ENCODE data around the gene ENTHD1. TPM values are rescaled to one million over a fixed set of nuclear protein-coding genes. Genes with fewer than 3 reads are reported as not detected.

ENTHD1 gene
- total RNA-seq, 1 experiment from 2014 or later = not detected

DNA sequence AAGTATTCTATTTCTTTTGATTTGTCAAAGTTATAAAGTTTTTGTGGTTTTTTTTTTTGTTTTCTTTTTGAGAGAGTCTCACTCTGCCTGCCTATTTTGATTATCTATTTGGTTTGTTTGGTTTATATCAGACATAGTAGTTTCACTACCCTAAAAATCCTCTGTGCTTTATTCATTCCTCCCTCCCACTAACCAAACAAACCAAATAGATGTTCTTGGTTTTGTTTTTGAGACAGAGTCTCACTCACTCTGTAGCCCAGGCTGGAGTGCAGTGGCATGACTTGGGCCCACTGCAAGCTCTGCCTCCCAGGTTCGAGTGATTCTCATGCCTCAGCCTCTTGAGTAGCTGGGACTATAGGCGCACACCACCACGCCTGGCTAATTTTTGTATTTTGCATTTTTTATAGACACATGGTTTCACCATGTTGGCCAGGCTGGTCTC, 67.9 kb downstream of the ENTHD1 start:
- H3K9me3 Mint-ChIP-seq = no peaks in the 10 kb centered on the region; a peak in 1 of 5 replicates
- H3T11ph ChIP-seq (ENCODE audit: low read length) = no peak overlapping the region
- no CpG with 5 or more reads among the region's 3 CpGs for WGBS (ENCODE audit: extremely low coverage, insufficient read length, low lambda C conversion rate)
- H3K14ac ChIP-seq (ENCODE audit: insufficient read depth, low read length) = no peak overlapping the region
- no peak overlapping the region for H3K4me3 Mint-ChIP-seq
- no peak overlapping the region for H2BK15ac ChIP-seq (ENCODE audit: low read depth, low read length)
- H4K5ac ChIP-seq (ENCODE audit: insufficient read length, low read depth, low read length) = no peak overlapping the region
- H3K27me3 Mint-ChIP-seq (ENCODE audit: low read depth) = no peaks in the 10 kb centered on the region; the same call in 1 of the 2 replicates
- no peak for DNase-seq
- no peak overlapping the region for H2BK120ac ChIP-seq (ENCODE audit: low read depth, low read length, poor library complexity, severe bottlenecking)
- H2AFZ ChIP-seq (ENCODE audit: low read length) = no peak overlapping the region
- H3K23me2 ChIP-seq (ENCODE audit: insufficient read length, low read depth, low read length, poor library complexity, severe bottlenecking) = no peaks in the 10 kb centered on the region
- no peak overlapping the region for H3K56ac ChIP-seq (ENCODE audit: insufficient read length, low read depth, low read length)
- H4K20me1 ChIP-seq (ENCODE audit: control insufficient read depth, insufficient read depth, insufficient read length) = no peaks in the 10 kb centered on the region
- H3K79me1 ChIP-seq (ENCODE audit: insufficient read depth, low read depth, low read length, poor library complexity, severe bottlenecking) = no peaks in the 10 kb centered on the region
- H4K8ac ChIP-seq (replicated peaks; ENCODE audit: insufficient read length, low read depth, low read length) = no peak overlapping the region
- H3K27me3 ChIP-seq (ENCODE audit: insufficient read depth, low read length) = no peaks in the 10 kb centered on the region
- H3K9me3 ChIP-seq (ENCODE audit: control insufficient read depth, low read depth, low read length) = no peaks in the 10 kb centered on the region
- H3K4me1 Mint-ChIP-seq = peaks cover 4 to 6% of the 10 kb centered on the region in 2 experiments
- no peak overlapping the region for H2AK5ac ChIP-seq (ENCODE audit: insufficient read length, low read length)
- no peaks in the 10 kb centered on the region for H3K79me2 ChIP-seq (ENCODE audit: insufficient read depth, low read length)
- H3K23ac ChIP-seq (ENCODE audit: insufficient read length, low read depth, low read length) = no peak overlapping the region
- no peak overlapping the region for H2BK5ac ChIP-seq (ENCODE audit: insufficient read length, low read length)
- H3K9ac ChIP-seq (ENCODE audit: extremely low read depth, insufficient read length, low read length) = no peak overlapping the region
- TF ChIP-seq, protein P1, sequence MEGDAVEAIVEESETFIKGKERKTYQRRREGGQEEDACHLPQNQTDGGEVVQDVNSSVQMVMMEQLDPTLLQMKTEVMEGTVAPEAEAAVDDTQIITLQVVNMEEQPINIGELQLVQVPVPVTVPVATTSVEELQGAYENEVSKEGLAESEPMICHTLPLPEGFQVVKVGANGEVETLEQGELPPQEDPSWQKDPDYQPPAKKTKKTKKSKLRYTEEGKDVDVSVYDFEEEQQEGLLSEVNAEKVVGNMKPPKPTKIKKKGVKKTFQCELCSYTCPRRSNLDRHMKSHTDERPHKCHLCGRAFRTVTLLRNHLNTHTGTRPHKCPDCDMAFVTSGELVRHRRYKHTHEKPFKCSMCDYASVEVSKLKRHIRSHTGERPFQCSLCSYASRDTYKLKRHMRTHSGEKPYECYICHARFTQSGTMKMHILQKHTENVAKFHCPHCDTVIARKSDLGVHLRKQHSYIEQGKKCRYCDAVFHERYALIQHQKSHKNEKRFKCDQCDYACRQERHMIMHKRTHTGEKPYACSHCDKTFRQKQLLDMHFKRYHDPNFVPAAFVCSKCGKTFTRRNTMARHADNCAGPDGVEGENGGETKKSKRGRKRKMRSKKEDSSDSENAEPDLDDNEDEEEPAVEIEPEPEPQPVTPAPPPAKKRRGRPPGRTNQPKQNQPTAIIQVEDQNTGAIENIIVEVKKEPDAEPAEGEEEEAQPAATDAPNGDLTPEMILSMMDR (conservative IDR thresholded peaks at IDR 0.05) = no peak
- no peak overlapping the region for H3K27ac ChIP-seq (ENCODE audit: insufficient read length, low read depth, low read length)
- no peak overlapping the region for H4K91ac ChIP-seq (ENCODE audit: insufficient read length, low read depth, low read length)
- H3K4me2 ChIP-seq (ENCODE audit: insufficient read depth, insufficient read length, low read length) = no peak overlapping the region
- no peaks in the 10 kb centered on the region for H3K36me3 Mint-ChIP-seq (ENCODE audit: insufficient read depth in 1 of 3, low read depth in 3 of 3)
- H3K18ac ChIP-seq (ENCODE audit: insufficient read length, low read depth, low read length) = no peak overlapping the region
- H2BK12ac ChIP-seq (ENCODE audit: insufficient read length, low read depth, low read length) = no peak overlapping the region
- no peak overlapping the region for H3K4ac ChIP-seq (ENCODE audit: low read depth, low read length)
- no peaks in the 10 kb centered on the region for H3K4me1 ChIP-seq (ENCODE audit: insufficient read depth, low read length)
- no peak overlapping the region; a peak in 1 of 7 replicates for H3K27ac Mint-ChIP-seq
- no peak overlapping the region for H2BK20ac ChIP-seq (ENCODE audit: low read depth, low read length, poor library complexity, severe bottlenecking)
